GM19438 (cell line): ENCODE data around the gene STOML1.
"Not testable (repeated sequence)": the region's sequence is repeated elsewhere in the genome, so short reads cannot be mapped to it uniquely, and the experiment has no call there.

Experiments
- ATAC-seq: cut with Tn5 transposase; IDR thresholded peaks from one replicate; pipeline ENCODE4 v1.9.1; 2021; ENCODE audit warnings: low read depth; ENCODE audit not compliant: unreplicated experiment

Gene STOML1

DNA sequence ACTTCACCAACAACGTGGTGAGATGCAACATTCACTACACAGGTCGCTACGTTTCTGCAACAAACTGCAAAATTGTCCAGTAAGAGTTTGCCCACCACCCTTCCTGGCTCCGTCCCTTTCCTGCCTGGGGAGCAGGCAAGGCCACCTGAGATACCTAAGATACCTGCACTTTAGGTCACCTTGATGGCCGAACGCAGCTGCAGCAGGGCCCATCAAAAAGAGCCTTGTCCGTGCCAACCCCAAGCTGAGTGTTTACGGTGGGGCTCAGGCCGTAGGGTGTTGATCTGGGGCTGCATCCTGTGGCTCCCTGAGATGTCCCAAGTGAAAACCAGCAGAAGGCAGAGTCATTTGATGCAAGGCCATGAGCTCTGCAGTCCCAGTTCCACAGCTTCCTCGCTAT lies 42.6 kb downstream of the STOML1 start:
- ATAC-seq = no peak

DNA sequence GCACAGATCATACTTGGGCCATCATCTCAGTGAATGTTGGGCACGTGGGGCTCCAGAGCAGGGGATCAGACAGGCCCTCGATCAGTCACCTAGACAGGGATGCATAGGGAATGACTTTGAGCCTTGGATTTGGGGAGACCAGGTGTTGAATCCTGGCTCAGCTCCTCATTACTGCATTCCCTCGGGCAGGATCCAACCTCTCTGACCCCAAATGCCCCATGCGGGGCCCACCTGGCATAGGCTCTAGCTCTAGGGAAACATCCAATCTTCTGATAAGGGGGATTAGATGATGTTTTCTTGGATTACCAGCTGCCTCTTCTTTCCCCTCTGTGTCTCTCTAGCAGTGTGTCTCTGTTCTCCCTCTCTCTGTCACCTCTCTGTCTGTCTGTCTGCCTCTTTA lies 43.1 kb downstream of the STOML1 start:
- no peak for ATAC-seq

DNA sequence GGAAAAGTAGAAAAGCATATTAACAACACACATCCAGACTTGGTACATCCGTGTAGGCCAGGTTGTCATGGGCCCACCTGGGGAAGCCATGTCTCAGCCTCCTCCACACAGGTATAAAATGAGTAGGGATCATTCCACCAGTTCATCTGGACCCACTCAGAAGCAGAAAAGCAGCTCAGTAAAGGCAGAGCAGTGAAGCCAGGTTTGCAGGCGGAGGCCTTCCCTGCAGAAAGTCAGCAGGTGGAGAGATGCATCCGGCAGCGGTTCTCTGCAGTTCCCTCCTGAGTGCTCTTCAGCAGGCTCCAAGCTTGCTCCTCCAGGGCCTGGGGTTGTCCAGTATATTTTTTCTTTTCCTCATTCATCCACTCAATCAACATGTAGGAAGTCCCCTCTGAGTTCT lies 43.7 kb downstream of the STOML1 start:
- ATAC-seq = no peak

DNA sequence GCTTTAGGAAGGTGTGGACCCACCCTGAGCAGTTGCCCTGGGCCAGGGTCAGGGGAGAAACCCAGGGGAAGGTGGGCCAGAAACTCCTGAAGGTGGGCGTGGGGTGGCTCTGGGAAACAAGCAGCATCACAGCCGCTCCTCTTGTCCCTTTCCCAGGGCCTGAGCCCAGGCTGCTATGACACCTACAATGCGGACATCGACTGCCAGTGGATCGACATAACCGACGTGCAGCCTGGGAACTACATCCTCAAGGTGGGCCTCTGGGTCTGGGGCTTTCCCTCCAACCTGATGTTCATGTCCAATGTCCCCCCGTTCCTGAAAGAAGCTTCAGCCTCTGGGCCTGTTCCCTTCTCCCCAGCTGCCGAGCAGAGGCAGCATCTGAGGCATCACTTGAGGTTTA lies 44.4 kb downstream of the STOML1 start:
- no peak for ATAC-seq

DNA sequence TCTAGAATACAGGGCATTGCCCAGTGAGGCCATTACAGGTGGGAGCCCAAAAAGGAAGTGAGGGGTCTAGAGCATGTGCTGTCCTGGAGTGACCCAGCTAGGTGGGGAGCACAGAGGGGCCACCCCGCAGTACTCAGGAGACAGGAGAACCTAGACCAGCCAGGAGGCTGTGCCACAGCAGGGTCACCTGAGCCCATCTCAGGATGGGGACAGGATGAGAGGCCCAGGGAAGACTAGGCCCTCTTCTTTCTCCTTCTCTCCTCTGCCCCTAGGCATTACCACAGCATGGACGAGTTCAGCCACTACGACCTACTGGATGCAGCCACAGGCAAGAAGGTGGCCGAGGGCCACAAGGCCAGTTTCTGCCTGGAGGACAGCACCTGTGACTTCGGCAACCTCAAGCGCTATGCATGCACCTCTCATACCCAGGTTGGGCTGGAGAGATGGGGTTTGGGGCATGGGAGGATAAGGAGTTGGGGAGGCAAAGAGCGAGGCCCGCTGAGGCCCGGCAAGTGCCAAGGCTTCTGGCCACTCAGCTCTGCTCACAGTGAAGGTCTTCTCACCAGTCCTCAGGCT lies 45.2 kb downstream of the STOML1 start:
- ATAC-seq = no peak

DNA sequence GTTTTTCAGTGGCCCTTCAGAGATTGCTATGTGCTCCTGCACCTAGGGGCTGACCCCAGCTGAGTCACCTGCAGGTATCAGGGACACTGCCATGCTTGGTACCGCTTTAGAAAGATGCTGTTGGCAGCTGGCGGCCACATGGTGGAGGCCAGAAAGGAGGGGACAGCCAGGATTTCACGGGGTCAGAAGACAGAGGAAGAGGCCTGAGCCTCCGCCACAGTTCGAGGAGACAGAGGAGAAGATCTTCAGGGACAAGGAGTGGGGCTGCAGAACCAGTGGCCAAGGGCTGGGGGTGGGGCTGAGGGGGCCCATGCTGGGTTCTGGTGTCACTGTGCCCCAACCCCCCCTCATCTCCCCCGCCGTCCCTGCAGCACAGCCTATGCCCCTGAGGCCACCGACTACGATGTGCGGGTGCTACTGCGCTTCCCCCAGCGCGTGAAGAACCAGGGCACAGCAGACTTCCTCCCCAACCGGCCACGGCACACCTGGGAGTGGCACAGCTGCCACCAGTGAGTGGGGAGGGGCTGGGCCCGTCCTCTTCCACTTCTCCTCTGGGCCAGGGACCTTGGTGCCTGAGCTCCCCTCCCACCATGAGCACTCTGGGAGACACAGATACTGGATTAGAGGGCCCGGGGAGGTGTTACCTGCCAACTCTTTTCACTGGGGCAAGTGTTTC lies 45.9 kb downstream of the STOML1 start:
- ATAC-seq = no peak

DNA sequence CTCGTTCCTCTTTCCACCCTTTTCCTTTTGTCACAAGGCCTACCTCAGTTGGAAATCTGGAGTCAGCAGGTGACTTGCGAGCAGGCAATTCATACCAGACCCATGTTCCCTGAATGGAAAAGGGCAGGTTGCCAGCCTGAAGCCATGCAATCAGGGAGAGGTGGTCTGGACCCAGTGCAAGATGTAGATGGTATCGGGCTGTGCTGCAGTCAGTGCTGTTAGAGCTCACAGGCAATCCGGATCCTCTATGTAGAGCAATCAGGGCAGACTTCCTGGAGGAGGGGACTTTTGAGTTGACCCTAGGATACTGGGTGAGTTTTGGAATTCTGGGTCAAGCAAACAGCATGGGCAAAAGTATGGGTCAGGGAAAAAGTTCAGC lies 47.0 kb downstream of the STOML1 start:
- ATAC-seq = no peak

DNA sequence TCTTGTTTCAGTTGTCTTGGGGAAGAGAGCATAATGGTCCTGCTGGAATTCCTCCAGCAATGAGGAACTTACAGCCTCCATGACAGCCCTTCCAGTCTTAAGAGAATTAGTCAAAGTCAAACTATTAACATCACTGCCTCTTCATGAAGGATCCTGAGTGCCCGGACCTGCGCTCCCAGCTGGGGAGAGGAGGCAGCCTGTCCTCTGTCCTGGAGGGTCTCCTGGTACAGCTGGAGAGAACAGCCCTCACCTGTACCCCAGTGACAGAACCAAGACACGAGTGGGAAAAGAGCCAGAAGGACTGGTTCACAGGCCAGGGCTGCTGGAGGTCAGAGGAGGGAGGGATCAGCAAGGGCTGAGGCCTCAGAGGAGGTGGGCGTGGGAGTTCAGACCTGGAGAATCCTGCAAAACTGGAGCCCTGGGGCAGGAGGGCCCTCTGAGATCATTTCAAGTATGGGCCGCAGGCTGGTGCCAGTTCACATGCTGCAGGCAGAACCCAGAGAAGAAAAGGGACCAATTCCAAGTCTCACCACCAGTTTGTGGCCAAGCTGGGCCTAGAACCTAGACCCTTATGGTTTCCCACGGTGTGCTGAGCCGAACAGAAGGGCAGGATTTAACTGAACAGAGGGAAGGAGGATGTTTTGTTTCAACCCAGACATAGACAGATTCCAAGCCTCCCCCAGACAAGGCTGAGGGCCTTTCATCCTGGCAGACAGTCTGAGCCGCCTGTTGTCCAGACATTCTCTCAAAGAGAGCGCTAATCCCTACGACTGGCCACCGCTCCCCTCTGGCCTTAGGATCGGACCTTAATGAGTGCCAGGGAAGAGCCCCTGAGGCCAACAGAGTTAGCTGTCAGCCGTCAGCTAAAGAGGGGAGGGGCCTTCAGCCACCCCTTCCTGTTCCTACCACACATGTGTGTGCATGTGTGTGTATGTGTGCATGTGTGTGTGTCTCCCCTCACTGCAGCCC lies 47.6 kb downstream of the STOML1 start:
- no peak for ATAC-seq

DNA sequence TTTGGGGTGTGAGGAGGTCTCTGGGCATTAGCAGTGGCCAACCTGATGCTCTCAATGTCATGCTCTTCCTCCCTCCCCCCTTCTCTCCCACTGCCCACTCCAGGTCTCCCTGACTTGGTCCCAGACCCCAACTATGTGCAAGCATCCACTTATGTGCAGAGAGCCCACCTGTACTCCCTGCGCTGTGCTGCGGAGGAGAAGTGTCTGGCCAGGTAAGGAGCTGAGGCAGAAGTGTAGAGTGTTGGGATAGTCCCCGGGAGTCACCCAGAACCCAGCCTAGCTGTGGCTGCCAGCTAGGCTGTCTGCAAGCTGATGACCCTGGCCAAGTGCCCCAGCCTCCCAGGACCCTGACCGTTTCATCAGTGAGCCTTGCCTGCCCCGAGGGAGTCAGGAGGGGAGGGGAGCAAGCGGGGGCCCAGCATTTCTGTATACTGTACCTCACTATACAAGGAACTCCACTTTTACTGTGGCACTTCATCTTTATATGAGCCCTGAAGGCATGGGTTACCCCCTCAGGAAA lies 49.3 kb downstream of the STOML1 start:
- ATAC-seq = no peak

DNA sequence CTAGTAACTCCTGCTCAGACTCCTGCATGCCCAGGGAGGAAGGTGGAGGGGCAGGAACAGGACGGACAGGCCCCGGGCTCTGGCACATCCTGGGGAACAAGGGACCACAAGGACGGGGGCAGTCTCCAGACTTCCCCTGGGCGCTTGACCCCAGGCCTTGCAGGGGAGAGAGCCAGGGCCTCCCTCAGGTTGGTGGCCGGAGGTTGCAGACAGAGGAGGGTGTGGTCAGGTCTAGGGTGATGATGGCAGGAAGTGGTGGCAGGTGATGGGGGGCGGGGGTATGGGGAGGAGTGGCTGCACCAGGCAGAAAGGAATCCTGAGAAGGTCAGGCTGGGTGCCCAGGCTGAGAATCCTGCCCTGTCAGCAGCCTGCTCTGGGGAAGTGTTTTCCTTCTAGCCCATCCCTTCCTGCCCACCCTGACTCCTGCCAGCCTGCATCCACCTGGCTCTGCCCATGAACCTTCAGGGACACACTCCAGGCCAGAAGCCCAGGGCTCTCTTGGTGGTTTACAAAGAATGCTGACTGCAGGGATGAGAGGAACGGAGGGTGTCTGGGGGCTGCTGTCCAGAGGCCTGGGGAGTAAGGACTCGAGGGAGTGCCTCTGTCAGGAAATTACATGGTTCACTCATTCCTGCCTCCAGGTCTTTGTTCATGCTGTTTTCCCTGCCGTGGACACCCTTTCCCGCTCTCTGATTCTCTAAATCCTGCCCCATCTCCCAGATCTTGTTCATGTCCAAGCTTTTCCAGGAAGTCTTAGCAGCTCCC lies 50.0 kb downstream of the STOML1 start:
- no peak for ATAC-seq

DNA sequence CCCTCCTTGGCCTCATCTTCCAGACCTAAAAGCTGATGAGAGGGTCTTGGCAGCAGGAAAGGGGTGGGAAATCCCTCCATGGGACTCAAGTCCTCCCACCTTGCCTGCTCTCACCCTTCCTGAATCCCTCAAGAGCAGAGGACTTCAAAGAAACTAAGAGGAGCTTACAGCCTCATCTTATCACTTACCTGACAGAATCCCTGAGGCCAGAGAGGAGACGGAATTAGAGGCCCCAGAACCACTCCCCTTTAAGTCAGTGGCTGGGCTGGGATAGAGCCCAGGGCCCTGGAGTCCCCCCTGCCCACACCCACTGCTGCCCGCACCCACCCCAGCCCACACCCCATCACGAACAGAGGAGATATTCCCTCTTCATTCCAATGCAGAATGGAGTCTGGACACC lies 50.6 kb downstream of the STOML1 start:
- no peak for ATAC-seq

DNA sequence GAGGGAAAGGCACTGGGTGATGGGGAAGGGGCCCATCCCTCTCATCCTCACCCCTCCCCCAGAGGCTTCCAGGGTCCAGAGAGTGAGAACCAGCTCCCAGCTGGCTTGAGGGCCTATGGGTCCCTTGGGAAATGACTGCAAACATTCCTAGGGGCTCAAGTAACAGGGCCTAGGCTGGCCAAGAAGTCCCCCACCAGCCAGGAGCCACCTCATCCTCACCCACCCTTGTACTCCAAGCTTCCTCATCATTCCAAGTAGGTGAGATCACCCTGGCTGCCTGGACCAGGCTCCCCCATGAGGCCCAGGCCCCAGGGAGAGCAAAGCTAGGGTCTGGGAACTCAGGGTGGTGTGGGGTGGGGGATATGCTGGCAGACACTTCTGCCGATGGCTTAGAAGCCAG lies 51.1 kb downstream of the STOML1 start:
- no peak for ATAC-seq

DNA sequence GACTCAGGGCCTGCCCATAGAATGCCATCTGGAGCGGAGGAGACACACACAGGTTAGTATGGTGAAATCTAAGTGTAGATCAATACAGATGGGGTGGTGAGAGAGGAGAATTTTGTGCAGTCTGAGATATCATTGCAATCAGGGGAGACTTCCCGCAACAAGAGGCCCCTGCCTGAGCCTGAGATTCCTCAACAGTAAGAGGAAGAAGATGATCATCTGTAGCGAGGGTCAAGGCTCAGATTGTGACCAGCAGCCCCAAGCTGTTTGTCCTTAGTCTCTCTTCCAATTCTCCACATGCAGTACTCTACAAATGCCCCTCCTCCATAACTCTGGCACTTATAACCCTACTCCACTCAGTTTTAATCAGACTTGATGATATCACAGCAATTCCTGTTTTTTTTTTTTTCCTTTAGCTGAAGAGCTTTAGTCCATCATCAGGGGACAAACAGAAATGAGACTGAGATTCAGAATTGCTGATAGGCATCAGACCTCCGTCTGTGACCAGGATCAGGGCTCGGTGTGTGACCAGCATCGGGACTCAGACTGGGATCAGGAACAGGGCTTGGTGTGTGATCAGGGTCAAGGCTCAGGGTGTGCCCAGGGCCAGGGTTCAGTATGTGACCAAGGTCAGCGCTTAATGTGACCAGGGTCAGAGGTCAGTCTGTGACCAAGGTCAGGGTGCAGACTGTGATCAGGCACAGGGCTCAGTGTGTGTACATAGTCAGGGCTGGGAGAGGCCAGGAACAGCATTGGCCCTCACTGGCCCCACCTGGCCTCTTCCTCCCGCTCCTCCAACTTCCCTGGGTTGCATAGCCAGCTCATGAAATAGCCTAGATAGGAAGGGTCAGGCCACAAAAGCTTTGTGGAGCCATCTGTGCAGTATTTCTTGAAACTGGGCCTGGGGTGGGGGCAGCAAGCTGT lies 51.8 kb downstream of the STOML1 start:
- ATAC-seq = no peak

DNA sequence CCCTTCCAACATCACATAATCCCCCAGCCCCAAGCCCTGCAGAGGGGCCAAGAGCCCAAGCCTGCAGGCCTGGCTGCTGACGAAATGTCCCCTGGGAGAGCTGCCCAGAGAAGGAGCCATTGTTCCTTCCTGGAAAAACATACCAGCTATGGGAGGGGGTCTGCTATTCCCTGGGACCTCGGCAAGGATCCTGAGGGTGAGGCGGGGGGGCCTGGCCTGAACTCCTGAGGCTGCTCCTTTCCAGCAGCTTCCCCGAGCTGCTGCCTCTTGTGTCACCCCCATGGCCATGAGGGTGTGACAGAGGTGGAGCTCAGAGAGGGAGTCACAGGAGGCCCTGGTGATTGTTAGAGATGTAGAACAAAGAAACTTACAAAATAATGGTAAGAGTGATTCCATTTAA lies 53.0 kb downstream of the STOML1 start:
- ATAC-seq = no peak

DNA sequence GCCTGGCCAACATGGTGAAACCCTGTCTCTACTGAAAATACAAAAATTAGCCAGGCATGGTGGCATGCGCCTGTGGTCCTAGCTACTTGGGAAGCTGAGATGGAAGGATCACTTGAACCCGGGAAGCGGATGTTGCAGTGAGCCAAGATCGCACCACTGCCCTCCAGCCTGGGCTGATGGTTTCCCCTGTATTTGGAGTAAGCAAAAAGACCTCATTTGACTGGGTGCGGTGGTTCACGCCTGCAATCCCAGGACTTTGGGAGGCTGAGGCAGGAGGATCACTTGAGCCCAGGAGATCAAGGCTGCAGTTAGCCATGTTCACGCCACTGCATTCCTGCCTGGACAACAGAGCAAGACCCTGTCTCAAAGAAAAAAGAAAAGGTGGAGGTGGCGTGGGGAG lies 53.6 kb downstream of the STOML1 start:
- not testable (repeated sequence) for ATAC-seq

DNA sequence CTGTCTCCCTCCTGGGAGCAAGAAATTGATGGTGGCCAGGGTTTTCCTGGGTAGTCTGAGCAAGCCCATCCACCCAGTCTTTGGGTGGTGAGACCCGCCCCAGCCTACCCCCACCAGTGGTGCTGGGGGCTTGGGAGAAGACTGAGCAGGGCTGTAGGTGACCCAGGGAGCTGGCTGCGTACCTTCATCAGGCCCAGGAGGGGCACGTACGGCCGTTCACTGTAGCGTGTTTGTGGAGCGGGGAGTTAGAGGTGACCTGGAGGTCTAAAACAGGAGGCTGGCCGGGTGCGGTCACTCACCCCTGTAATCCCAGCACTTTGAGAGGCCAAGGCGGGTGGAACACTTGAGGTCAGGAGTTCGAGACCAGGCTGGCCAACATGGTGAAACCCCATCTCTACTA lies 54.4 kb downstream of the STOML1 start:
- no peak for ATAC-seq

DNA sequence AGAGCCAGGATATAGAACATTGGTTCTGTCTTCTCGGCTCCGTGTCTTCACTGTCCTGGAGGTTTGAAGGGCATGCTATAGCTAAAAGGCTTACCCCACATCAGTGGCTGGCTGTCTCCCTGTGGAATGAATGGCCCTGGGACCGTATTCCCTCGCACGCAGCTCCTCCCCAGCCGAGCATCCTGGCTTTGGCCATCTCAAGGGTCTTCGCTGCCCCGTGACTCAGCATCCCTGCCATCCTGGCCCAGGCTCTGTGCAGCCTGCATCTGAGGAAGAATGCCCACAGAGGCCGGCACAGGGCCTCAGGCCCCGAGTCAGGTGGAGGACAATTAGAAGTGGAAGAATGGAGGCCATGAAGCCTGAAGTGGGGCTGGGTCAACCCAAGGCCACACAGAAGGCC lies 54.8 kb downstream of the STOML1 start:
- ATAC-seq = no peak

DNA sequence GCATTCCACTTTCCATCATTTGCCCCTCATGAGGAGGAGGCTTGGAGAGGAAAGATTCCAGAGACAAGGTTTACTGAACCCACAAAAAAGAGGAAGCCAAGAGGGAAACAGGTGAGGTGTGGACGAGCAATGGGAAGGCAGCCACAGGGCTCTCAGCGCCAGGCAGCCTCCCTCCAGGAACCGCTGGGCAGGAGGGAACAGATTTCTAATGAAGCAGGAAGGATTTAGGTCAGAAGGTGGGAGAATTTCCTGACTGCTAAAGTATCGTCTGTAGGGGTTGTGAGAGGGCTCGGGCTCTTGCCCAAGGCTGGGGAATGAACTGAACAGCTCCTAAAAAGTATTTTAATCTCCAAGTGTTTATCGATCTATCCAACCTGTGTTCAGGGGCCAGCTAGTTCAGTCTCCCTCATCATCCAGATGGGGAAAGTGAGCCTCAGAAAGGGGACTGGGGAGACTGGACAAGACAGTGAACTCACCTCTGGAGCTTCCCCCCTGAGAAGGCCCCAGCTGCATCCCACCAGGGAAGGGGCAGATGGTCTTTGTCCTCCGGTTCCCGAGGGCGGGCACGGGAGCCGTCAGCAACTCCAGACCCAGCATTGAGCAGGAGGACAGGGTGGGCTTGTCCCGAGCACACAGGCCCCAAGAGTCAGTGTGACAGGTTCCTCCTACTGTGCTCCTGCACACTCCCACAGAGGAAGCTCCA lies 55.4 kb downstream of the STOML1 start:
- no peak for ATAC-seq

DNA sequence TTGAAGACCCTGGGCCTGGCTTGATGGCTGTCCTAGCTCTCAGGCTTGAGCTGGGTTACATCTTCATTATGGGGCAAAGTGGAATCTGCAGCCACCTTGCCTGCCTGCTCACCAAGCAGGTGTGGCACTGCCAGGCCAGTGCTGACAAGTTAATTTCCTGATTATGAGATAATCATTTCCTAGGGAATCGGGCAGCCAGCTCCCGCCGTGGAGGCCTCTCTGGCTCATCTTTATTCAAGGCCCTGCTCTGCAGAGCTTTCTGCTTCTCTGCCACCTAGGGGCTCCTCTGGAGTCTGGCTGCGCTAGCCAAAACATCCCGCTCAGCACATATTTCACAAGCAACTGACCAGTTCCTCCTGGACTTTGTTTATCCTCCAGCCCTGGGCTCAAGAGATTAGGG lies 55.9 kb downstream of the STOML1 start:
- ATAC-seq = no peak
